Fibroblast of villous mesenchyme (primary cell): ENCODE results near the gene LCE1E. TPM values are rescaled to one million over a fixed set of nuclear protein-coding genes. Genes with fewer than 3 reads are reported as not detected.

ENCODE experiments used
- total RNA-seq: library from RNA; depleted of rRNA; stranded (reverse); fragments of >200 nt; gene quantifications from 2 replicates; pipeline ENCODE4 v1.2.3, GENCODE V29; 2012

The LCE1E gene
- total RNA-seq, 1 donor, result not detected

Other genes with a start within 250 kb of the LCE1E start
- not detected in 2 replicates for gene LCE3E, start 219.5 kb upstream of the LCE1E start, total RNA-seq
- not detected in 2 replicates for gene LCE3D, start 205.7 kb upstream of the LCE1E start, total RNA-seq
- not detected in 2 replicates for gene LCE3C, start 186.0 kb upstream of the LCE1E start, total RNA-seq
- not detected in 2 replicates for gene LCE3B, start 172.4 kb upstream of the LCE1E start, total RNA-seq
- gene LCE3A, start 163.2 kb upstream of the LCE1E start, total RNA-seq, result not detected in 2 replicates
- not detected in 2 replicates for gene LCE2D, start 122.9 kb upstream of the LCE1E start, total RNA-seq
- not detected in 2 replicates for gene LCE2C, start 111.0 kb upstream of the LCE1E start, total RNA-seq
- gene LCE2B, start 100.1 kb upstream of the LCE1E start, total RNA-seq, result not detected in 2 replicates
- gene LCE2A, start 87.9 kb upstream of the LCE1E start, total RNA-seq, result 0.43 TPM in 1 of 2 replicates, not detected in the other
- gene LCE4A, start 78.1 kb upstream of the LCE1E start, total RNA-seq, result not detected in 2 replicates
- gene KPRP, start 28.2 kb upstream of the LCE1E start, total RNA-seq, result not detected in 2 replicates
- gene LCE1F, start 11.1 kb upstream of the LCE1E start, total RNA-seq, result not detected in 2 replicates
- not detected in 2 replicates for gene LCE1D, start 10.5 kb downstream of the LCE1E start, total RNA-seq
- gene LCE1C, start 20.4 kb downstream of the LCE1E start, total RNA-seq, result not detected in 2 replicates
- not detected in 2 replicates for gene LCE1B, start 25.7 kb downstream of the LCE1E start, total RNA-seq
- not detected in 2 replicates for gene LCE1A, start 41.2 kb downstream of the LCE1E start, total RNA-seq
- not detected in 2 replicates for gene LCE6A, start 56.6 kb downstream of the LCE1E start, total RNA-seq
- gene LCE7A, start 73.7 kb downstream of the LCE1E start, total RNA-seq, result not detected in 2 replicates
- gene SMCP, start 92.1 kb downstream of the LCE1E start, total RNA-seq, result not detected in 2 replicates
- not detected in 2 replicates for gene IVL, start 122.3 kb downstream of the LCE1E start, total RNA-seq
- not detected in 2 replicates for gene SPRR5, start 160.9 kb downstream of the LCE1E start, total RNA-seq
- not detected in 2 replicates for gene SPRR4, start 184.4 kb downstream of the LCE1E start, total RNA-seq
- not detected in 2 replicates for gene SPRR1A, start 197.8 kb downstream of the LCE1E start, total RNA-seq
- gene SPRR3, start 215.5 kb downstream of the LCE1E start, total RNA-seq, result not detected in 2 replicates
- gene SPRR1B, start 244.9 kb downstream of the LCE1E start, total RNA-seq, result not detected in 2 replicates